B cell (primary cell): ENCODE results near the gene SMURF1. TPM values are rescaled to one million over a fixed set of nuclear protein-coding genes. Genes with fewer than 3 reads are reported as not detected.
A peak's percentile ranks its signal among the peaks of the same experiment; 100 is the strongest.

Experiments
- ATAC-seq: fragments of 200-7000 bp; cut with Tn5 transposase; one replicate; pipeline ENCODE4 v1.10.0; 2021; ENCODE audit warnings: low read depth, mild to moderate bottlenecking, moderate number of reproducible peaks, moderate library complexity
- CTCF ChIA-PET: fragments of 350-600 bp; sonication (Branson Sonifier 250); formaldehyde crosslinking; loops from one replicate; lab custom pipeline; 2021; ENCODE audit warnings: antibody characterized with exemption, inconsistent platforms; lab: Charles Lee
- POLR2A ChIA-PET: fragments of 350-600 bp; sonication (Branson Sonifier 250); formaldehyde crosslinking; loops from one replicate; lab custom pipeline; 2021; ENCODE audit warnings: antibody characterized with exemption; lab: Charles Lee
- DNase-seq: peaks from one replicate; pipeline ENCODE4 v3.0.0; 2013
- H2AFZ ChIP-seq: 2 replicates; pipeline ENCODE4 v1.6.1; 2012; ENCODE audit warnings: mild to moderate bottlenecking, low read depth, low read length; ENCODE audit not compliant: insufficient read depth, poor library complexity, severe bottlenecking
- H3K27ac ChIP-seq, 2 donors: 1 replicate in 1 of 2; 2 replicates in 1 of 2; pipeline ENCODE4 v1.5.1; 2012 to 2013; ENCODE audit warnings: low read length in 2 of 2, mild to moderate bottlenecking in 2 of 2, moderate library complexity in 1 of 2
- H3K27me3 ChIP-seq, 4 experiments: fragments of 200-600 bp in 1 of 4; sonication (generic) in 1 of 4; replicated peaks in 1 of 4; 1 replicate in 2 of 4; 2 replicates in 2 of 4; pipeline versions ENCODE4 v1.6.1 to v1.7.0; 2013 to 2016; ENCODE audit warnings: low read length in 3 of 4, mild to moderate bottlenecking in 2 of 4, mixed read lengths in 1 of 4, moderate library complexity in 1 of 4; ENCODE audit not compliant: insufficient read depth in 4 of 4, control insufficient read depth in 3 of 4; ENCODE audit errors: control extremely low read depth in 1 of 4
- H3K36me3 ChIP-seq, 2 experiments: replicated peaks in 1 of 2; 1 replicate in 1 of 2; 2 replicates in 1 of 2; pipeline versions ENCODE4 v1.6.1 to v1.7.1; 2013; ENCODE audit warnings: low read length in 1 of 2; ENCODE audit not compliant: insufficient read depth in 2 of 2, control insufficient read depth in 1 of 2; ENCODE audit errors: control extremely low read depth in 1 of 2, extremely low read depth in 1 of 2
- H3K4me1 ChIP-seq, 2 donors: fragments of 200-600 bp in 1 of 2; sonication (generic) in 1 of 2; 1 replicate in 1 of 2; 2 replicates in 1 of 2; pipeline versions ENCODE4 v1.5.1 to v1.6.1; 2013 to 2017; ENCODE audit warnings: low read length in 2 of 2; ENCODE audit not compliant: control insufficient read depth in 2 of 2, insufficient read depth in 2 of 2
- H3K4me2 ChIP-seq: replicated peaks from 2 replicates; pipeline ENCODE3; 2012; ENCODE audit warnings: mild to moderate bottlenecking, low read depth, low read length; ENCODE audit not compliant: poor library complexity, severe bottlenecking
- H3K4me3 ChIP-seq, 5 experiments: fragments of 200-600 bp in 1 of 5; sonication (generic) in 1 of 5; 1 replicate in 3 of 5; 2 replicates in 2 of 5; pipeline versions ENCODE4 v1.5.1 to v1.7.0; 2011 to 2016; ENCODE audit warnings: low read length in 4 of 5, mild to moderate bottlenecking in 4 of 5, low read depth in 2 of 5, control low read depth in 1 of 5, moderate library complexity in 1 of 5; ENCODE audit not compliant: insufficient read depth in 1 of 5; ENCODE audit errors: control extremely low read depth in 1 of 5, extremely low read depth in 1 of 5
- H3K79me2 ChIP-seq: fragments of 200-600 bp; sonication (generic); one replicate; pipeline ENCODE4 v1.6.0; 2016; ENCODE audit warnings: low read length; ENCODE audit not compliant: control insufficient read depth, insufficient read depth
- H3K9ac ChIP-seq: fragments of 200-600 bp; sonication (generic); 2 replicates; pipeline ENCODE4 v1.6.1; 2017; ENCODE audit warnings: mild to moderate bottlenecking, low read length, moderate library complexity
- H3K9me3 ChIP-seq, 3 donors: one replicate each; pipeline versions ENCODE4 v1.6.1 to v1.7.1; 2013; ENCODE audit warnings: low read length in 2 of 3; ENCODE audit not compliant: control insufficient read depth in 2 of 3, insufficient read depth in 1 of 3; ENCODE audit errors: control extremely low read depth in 1 of 3
- H4K20me1 ChIP-seq: 2 replicates; pipeline ENCODE4 v1.6.0; 2012; ENCODE audit warnings: mild to moderate bottlenecking, low read length; ENCODE audit not compliant: insufficient read depth, control insufficient read depth, poor library complexity, severe bottlenecking
- H3K27ac Mint-ChIP-seq: one replicate; pipeline ENCODE4 v1.8.0; 2021; ENCODE audit warnings: mixed read lengths
- H3K27me3 Mint-ChIP-seq: one replicate; pipeline ENCODE4 v1.8.0; 2021; ENCODE audit warnings: mixed read lengths
- H3K4me1 Mint-ChIP-seq: one replicate; pipeline ENCODE4 v1.8.0; 2021; ENCODE audit warnings: mixed read lengths
- H3K4me3 Mint-ChIP-seq: one replicate; pipeline ENCODE4 v1.8.0; 2021; ENCODE audit warnings: mixed read lengths
- H3K9me3 Mint-ChIP-seq: one replicate; pipeline ENCODE4 v1.8.0; 2022; ENCODE audit warnings: mixed read lengths; ENCODE audit not compliant: insufficient read depth
- CTCF ChIP-seq: fragments of 200-600 bp; IDR thresholded peaks from one replicate; pipeline ENCODE4 v1.8.0; 2022; ENCODE audit warnings: antibody characterized with exemption, mild to moderate bottlenecking
- EZH2 ChIP-seq: IDR thresholded peaks from 2 replicates; pipeline ENCODE4 v1.6.1; 2012; ENCODE audit warnings: borderline replicate concordance, low read depth, mild to moderate bottlenecking, moderate library complexity, low read length; ENCODE audit not compliant: insufficient read depth, poor library complexity, severe bottlenecking
- WGBS: methylation state at CpG from one replicate; pipeline ENCODE4 v1.1.5; 2013; ENCODE audit warnings: missing lambda C conversion rate; ENCODE audit not compliant: insufficient coverage; 5-methylcytosine and 5-hydroxymethylcytosine counted together
- intact Hi-C: fragments of 100-400 bp; cut with micrococcal nuclease; formaldehyde crosslinking; loops from one replicate; pipeline ENCODE4 v1.10.0; 2022
- polyA plus RNA-seq: library from polyadenylated mRNA; depleted of rRNA; stranded (reverse); fragments of >200 nt; gene quantifications from 2 replicates; pipeline ENCODE4 v1.2.3, GENCODE V29; 2012
- total RNA-seq, 2 donors: library from RNA; stranded (reverse); fragments of 120-200 nt in 1 of 2; gene quantifications; 1 replicate in 1 of 2; 2 replicates in 1 of 2; pipeline versions ENCODE4 v1.2.3 to v1.2.4, GENCODE V29; 2013 to 2022

SMURF1 gene
- total and polyA plus RNA-seq, 2 donors (not counting 1 experiment from before 2014, with no cell fraction given), result 7.5 to 28.6 TPM

- 40% methylated on average over 27 of the region's 33 CpGs for WGBS
- TF ChIP-seq CTCF (no peak), EZH2 (no peak)
- intact Hi-C loops, result loop anchor here (10.0 kb wide), 2 partner anchors 232 to 268 kb away; partner anchors contain the start of genes ARPC1B, TMEM130 and TRRAP
- H3K9me3 ChIP-seq, result peaks cover 0 to 7% (median 0%) of the 10 kb centered on the region in 3 donors
- H3K27ac ChIP-seq, result peak overlapping the region; percentile 23 to 37
- peak overlapping the region; percentile 79 for H3K4me2 ChIP-seq
- peaks cover 0 to 20% of the 10 kb centered on the region in 2 donors for H3K4me1 ChIP-seq
- ChIA-PET CTCF (no interaction called here), POLR2A (interaction anchor here (0.5 kb wide), 1 partner anchor 236 kb away, joined by 4 read pairs; no protein-coding TSS in a partner anchor)
- H3K9me3 Mint-ChIP-seq, result no peaks in the 10 kb centered on the region
- peak overlapping the region; percentile 43 for H2AFZ ChIP-seq
- ATAC-seq (peak; percentile 64), DNase-seq (peak; percentile 92)
- H3K79me2 ChIP-seq, result peaks cover 46% of the 10 kb centered on the region
- peak overlapping the region; percentile 77 for H3K27ac Mint-ChIP-seq
- H3K4me3 ChIP-seq, result peak overlapping the region in 4 of 5 experiments; percentile 36 to 83 (median 76)
- H3K4me3 Mint-ChIP-seq, result peak overlapping the region; percentile 74
- peaks cover 39% of the 10 kb centered on the region for H3K4me1 Mint-ChIP-seq
- no peaks in the 10 kb centered on the region for H3K36me3 ChIP-seq
- H3K27me3 ChIP-seq, result no peaks in the 10 kb centered on the region
- H4K20me1 ChIP-seq, result peaks cover 31% of the 10 kb centered on the region
- H3K9ac ChIP-seq, result peak overlapping the region; percentile 85
- peaks cover under 1% of the 10 kb centered on the region for H3K27me3 Mint-ChIP-seq
These were observed 984 bp downstream of the SMURF1 start for GRCh38 chr7:99142727-99143520.
